NCI-H2107 (cell line): Measurements from ENCODE around the gene SF3B6.

Experiments used
- DNase-seq: peaks from one replicate; lab custom pipeline; 2025; lab: John Stamatoyannopoulos, UW

The SF3B6 gene

DNA sequence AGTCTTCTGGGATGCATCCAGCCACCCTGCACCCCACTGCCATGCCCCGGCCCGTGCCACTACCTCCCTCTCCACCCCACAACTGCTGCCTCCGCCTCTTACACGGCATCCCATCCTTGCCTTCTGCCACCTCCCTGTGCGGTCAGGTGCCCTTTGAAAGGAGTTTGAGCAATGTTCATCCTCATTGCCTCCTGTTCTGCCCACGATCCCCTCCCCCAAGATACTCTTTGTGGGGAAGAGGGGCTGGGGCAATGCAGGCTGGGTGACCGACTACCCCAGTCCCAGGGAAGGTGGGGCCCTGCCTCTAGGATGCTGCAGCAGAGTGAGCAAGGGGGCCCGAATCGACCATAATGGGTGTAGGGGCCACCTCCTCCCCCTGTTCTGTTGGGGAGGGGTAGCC is 57.9 kb downstream of the SF3B6 start:
- no peak for DNase-seq

DNA sequence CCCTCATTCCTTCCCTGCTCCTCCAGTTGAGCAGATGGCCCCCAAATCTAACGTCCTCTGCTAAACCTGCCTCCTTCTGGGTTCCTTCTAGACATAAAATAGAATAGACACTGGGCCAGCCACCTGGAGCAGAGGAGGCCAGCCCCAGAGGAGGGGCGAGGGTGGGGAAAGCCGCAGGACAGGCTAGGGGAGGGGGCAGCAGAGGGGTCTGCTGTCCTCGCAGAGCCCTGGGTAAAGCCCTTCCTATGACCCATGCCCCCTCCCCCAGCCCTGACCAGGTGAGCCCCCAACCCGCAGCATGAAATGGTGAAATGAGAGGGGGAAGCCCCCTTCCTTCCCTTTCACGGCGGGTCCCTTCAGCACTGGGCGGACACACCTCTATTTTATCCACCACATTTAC is 58.4 kb downstream of the SF3B6 start:
- no peak for DNase-seq
